Osteocyte (in vitro differentiated cells): ENCODE measurements around the gene CCN5. TPM values are rescaled to one million over a fixed set of nuclear protein-coding genes. Genes with fewer than 3 reads are reported as not detected.

Source experiments
- DNase-seq: peaks from one replicate; pipeline ENCODE4 v3.0.0; 2021; ENCODE audit warnings: mixed read lengths; ENCODE audit not compliant: unreplicated experiment; ENCODE audit errors: extremely low spot score
- H3K27ac Mint-ChIP-seq: one replicate; pipeline ENCODE4 v1.8.0; 2021; ENCODE audit warnings: mild to moderate bottlenecking, mixed read lengths; ENCODE audit not compliant: unreplicated experiment
- H3K27me3 Mint-ChIP-seq: one replicate; pipeline ENCODE4 v1.8.0; 2021; ENCODE audit warnings: mixed read lengths; ENCODE audit not compliant: unreplicated experiment
- H3K36me3 Mint-ChIP-seq: one replicate; pipeline ENCODE4 v1.8.0; 2021; ENCODE audit warnings: mixed read lengths; ENCODE audit not compliant: unreplicated experiment
- H3K4me1 Mint-ChIP-seq: one replicate; pipeline ENCODE4 v1.8.0; 2021; ENCODE audit warnings: mixed read lengths; ENCODE audit not compliant: unreplicated experiment
- H3K4me3 Mint-ChIP-seq: one replicate; pipeline ENCODE4 v1.8.0; 2021; ENCODE audit warnings: mild to moderate bottlenecking, moderate library complexity, mixed read lengths; ENCODE audit not compliant: unreplicated experiment
- H3K9me3 Mint-ChIP-seq: one replicate; pipeline ENCODE4 v1.8.0; 2021; ENCODE audit warnings: mixed read lengths; ENCODE audit not compliant: unreplicated experiment
- total RNA-seq: library from RNA; stranded (reverse); gene quantifications from 2 replicates; pipeline ENCODE4 v1.2.1, GENCODE V29; 2021
- TF ChIP-seq, protein P1 (sequence below): fragments of 200-600 bp; sonication (generic); IDR thresholded peaks from 2 replicates; pipeline ENCODE4 v1.5.0; 2021; ENCODE audit warnings: antibody characterized with exemption, mild to moderate bottlenecking, moderate library complexity

Gene CCN5
- total RNA-seq, 1 donor from 2014 or later, result 18.2 TPM

DNA sequence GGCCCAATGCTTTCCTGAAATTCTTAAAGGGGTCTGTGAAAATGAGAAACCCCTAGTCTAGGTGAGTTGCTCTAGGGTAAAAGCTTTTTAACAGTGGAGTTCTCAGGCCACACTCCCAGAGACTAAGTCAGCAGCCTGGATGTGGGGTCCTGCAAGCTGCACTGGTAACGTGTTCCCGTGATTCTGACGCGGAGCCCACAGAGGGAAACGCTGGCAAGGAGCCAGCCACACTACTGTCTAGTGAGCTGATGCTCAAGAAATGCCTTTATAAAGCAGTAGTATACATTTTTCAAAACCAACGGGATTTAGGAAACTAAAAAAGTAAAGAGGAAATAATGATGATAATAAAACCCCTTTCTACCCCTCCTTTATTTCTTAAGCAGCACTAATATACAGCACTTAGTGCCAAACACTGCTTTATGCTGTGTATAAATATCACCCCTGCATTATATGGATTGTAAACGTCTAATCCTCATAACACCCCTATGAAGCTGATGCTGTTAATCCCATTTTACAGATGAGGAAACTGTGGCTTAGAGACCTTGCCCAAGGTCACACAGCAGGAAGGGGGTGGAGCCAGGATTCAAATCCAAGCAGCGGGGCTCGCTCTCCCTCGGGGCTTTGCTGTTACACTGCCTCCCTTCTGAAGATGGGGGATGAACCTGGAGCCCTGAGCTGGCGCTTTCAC, 55.5 kb downstream of the CCN5 start:
- no peak overlapping the region for H3K27ac Mint-ChIP-seq
- no peaks in the 10 kb centered on the region for H3K36me3 Mint-ChIP-seq
- no peaks in the 10 kb centered on the region for H3K4me1 Mint-ChIP-seq
- H3K9me3 Mint-ChIP-seq, result no peaks in the 10 kb centered on the region
- no peak for DNase-seq
- TF ChIP-seq, protein P1, sequence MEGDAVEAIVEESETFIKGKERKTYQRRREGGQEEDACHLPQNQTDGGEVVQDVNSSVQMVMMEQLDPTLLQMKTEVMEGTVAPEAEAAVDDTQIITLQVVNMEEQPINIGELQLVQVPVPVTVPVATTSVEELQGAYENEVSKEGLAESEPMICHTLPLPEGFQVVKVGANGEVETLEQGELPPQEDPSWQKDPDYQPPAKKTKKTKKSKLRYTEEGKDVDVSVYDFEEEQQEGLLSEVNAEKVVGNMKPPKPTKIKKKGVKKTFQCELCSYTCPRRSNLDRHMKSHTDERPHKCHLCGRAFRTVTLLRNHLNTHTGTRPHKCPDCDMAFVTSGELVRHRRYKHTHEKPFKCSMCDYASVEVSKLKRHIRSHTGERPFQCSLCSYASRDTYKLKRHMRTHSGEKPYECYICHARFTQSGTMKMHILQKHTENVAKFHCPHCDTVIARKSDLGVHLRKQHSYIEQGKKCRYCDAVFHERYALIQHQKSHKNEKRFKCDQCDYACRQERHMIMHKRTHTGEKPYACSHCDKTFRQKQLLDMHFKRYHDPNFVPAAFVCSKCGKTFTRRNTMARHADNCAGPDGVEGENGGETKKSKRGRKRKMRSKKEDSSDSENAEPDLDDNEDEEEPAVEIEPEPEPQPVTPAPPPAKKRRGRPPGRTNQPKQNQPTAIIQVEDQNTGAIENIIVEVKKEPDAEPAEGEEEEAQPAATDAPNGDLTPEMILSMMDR, result no peak
- H3K4me3 Mint-ChIP-seq, result no peak overlapping the region
- H3K27me3 Mint-ChIP-seq, result peaks cover 40% of the 10 kb centered on the region

DNA sequence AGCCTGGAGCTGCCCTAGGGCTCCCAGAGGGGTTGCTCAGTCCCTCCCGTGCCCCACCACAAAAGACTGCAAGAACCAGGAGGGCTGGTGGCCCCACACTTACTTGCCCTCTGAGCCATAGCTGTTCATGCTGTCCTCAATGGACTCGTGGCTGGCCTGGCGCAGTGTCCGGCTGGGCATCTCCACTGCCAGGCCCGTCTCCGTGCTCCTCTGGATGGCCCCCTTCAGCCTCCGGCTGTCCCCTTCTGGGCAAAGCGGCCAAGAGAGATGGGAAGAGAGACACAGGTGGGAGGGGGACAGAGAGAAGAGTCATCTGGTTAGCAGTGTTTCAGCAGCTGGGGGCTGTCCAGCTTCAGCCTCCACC, 56.0 kb downstream of the CCN5 start:
- H3K9me3 Mint-ChIP-seq, result no peaks in the 10 kb centered on the region
- no peak for DNase-seq
- TF ChIP-seq, protein P1, result no peak
- peaks cover 35% of the 10 kb centered on the region for H3K27me3 Mint-ChIP-seq
- H3K36me3 Mint-ChIP-seq, result no peaks in the 10 kb centered on the region
- H3K4me1 Mint-ChIP-seq, result no peaks in the 10 kb centered on the region
- no peak overlapping the region for H3K4me3 Mint-ChIP-seq
- no peak overlapping the region for H3K27ac Mint-ChIP-seq

DNA sequence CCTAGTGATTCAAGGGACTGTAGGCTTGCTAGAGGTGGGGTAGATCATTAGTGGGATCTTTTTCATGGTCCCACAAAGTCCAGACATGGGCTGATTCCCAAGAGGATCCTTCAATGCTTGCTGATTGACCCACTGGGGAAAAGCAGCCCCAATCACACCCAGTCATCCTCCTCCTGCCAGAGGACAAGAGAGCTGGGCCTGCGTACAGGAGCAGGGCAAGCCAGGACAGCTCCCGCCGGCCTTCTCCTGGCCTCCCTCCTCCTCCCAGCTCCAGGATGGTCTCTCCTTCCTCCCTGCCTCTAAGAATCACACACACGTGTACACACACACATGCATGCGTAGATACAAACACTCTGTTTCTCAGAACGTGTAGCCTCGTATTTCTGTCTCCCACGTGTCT, 57.5 kb downstream of the CCN5 start:
- H3K9me3 Mint-ChIP-seq, result no peaks in the 10 kb centered on the region
- no peak overlapping the region for H3K4me3 Mint-ChIP-seq
- H3K4me1 Mint-ChIP-seq, result no peaks in the 10 kb centered on the region
- H3K27ac Mint-ChIP-seq, result no peak overlapping the region
- TF ChIP-seq, protein P1, result no peak
- no peaks in the 10 kb centered on the region for H3K36me3 Mint-ChIP-seq
- DNase-seq, result no peak
- peaks cover 25% of the 10 kb centered on the region for H3K27me3 Mint-ChIP-seq

DNA sequence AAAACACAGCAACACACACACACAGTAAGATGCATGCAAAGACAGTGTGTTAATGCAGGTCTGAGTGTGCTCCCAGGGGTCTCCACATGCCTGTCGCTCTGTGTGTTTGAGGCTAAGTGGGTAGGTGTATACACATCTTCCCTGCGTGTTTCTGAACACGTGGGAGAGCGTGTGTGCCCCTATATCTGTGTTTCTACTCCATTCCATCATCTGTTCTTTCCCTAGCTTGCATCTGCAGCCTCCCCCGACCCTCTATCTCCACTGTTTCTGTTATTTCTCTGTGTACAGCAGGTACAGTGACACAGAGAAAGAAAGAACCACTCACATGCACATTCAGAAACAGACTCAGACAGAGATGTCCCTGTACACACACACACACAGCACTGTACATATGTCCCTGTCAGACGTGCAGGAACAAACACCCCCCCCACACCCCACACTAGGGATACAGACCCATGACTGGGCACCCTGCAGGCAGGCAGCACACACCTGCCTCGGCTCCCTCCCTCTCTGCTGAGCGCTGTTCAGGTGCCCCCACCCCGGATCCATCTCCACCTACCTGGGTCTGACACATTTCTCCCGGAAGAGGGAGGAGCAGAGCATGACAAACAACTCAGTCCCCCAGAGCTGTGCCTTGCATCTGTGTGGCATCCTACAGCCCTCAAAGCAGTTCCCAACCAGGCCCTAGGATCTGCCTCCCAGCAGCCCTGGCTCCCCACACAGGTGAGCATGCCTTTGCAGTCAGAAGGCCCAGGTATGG, 58.1 kb downstream of the CCN5 start:
- H3K27me3 Mint-ChIP-seq, result peaks cover 25% of the 10 kb centered on the region
- DNase-seq, result no peak
- H3K36me3 Mint-ChIP-seq, result no peaks in the 10 kb centered on the region
- TF ChIP-seq, protein P1, result no peak
- H3K27ac Mint-ChIP-seq, result no peak overlapping the region
- no peaks in the 10 kb centered on the region for H3K9me3 Mint-ChIP-seq
- H3K4me1 Mint-ChIP-seq, result no peaks in the 10 kb centered on the region
- no peak overlapping the region for H3K4me3 Mint-ChIP-seq

DNA sequence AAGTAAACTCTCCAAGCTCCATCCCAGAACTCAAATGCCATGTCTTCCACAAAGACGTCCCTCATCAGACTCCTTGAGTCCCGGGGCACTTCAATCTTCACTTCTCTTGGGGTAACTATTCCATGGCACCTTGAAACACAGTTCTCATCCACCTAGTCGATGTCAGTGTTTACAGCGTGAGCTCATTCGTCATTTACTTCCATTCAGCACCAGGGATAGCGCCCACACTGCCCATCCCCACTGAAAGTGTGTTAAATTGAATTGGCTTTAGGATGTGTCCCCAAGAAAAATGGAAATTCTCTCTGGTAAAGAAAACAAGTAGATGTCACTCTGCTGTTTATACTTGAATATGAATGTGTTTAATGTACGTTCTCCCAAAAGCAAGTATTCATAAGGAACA, 61.8 kb downstream of the CCN5 start:
- Mint-ChIP-seq H3K36me3 (no peaks in the 10 kb centered on the region), H3K9me3 (no peaks in the 10 kb centered on the region), H3K27me3 (peaks cover 9% of the 10 kb centered on the region), H3K4me1 (no peaks in the 10 kb centered on the region), H3K27ac (no peak overlapping the region), H3K4me3 (no peak overlapping the region)
- TF ChIP-seq, protein P1, result no peak
- DNase-seq, result no peak
